IMR-90 (cell line): ENCODE measurements around the gene CHM. TPM values are rescaled to one million over a fixed set of nuclear protein-coding genes. Genes with fewer than 3 reads are reported as not detected.

Experiments
- ATAC-seq: fragments of 200-7000 bp; cut with Tn5 transposase; 2 replicates; pipeline ENCODE4 v1.9.1; 2020; ENCODE audit warnings: low read depth, mild to moderate bottlenecking, moderate library complexity
- BruUV-seq: library from RNA; stranded (reverse); fragments of 400-500 nt; replicated peaks from 2 replicates; lab custom pipeline; 2021; lab: Mats Ljungman, UMichigan
- CTCF ChIA-PET: fragments of 300-600 bp; formaldehyde crosslinking; extraction: SDS; loops from one replicate; lab custom pipeline; 2021; ENCODE audit warnings: antibody characterized with exemption; lab: Yijun Ruan, JAX
- POLR2A ChIA-PET: fragments of 300-600 bp; sonication (Branson Sonifier 250); formaldehyde crosslinking; loops from one replicate; lab custom pipeline; 2022; ENCODE audit warnings: antibody characterized with exemption; ENCODE audit not compliant: unreplicated experiment; lab: Charles Lee
- DNase-seq: peaks from one replicate; pipeline ENCODE4 v3.0.0; 2013
- H2AFZ ChIP-seq: replicated peaks from 2 replicates; pipeline ENCODE3; 2013; ENCODE audit warnings: low read length, mild to moderate bottlenecking; ENCODE audit not compliant: poor library complexity
- H2AK5ac ChIP-seq: 2 replicates; pipeline ENCODE4 v1.6.1; 2013; ENCODE audit warnings: low read depth, low read length, inconsistent platforms
- H2AK9ac ChIP-seq: replicated peaks from 2 replicates; pipeline ENCODE3; 2013; ENCODE audit warnings: mild to moderate bottlenecking, low read depth, low read length, moderate library complexity; ENCODE audit not compliant: poor library complexity
- H2BK120ac ChIP-seq: 2 replicates; pipeline ENCODE4 v1.6.1; 2013; ENCODE audit warnings: low read depth, low read length, inconsistent platforms
- H2BK15ac ChIP-seq: 3 replicates; pipeline ENCODE4 v1.6.1; 2013; ENCODE audit warnings: low read depth, low read length, inconsistent platforms
- H2BK20ac ChIP-seq: 2 replicates; pipeline ENCODE4 v1.6.1; 2013; ENCODE audit warnings: low read depth, mild to moderate bottlenecking, inconsistent platforms, low read length, moderate library complexity
- H2BK5ac ChIP-seq: 2 replicates; pipeline ENCODE4 v1.6.1; 2013; ENCODE audit warnings: mild to moderate bottlenecking, low read depth, low read length, inconsistent platforms; ENCODE audit not compliant: poor library complexity, severe bottlenecking
- H3K14ac ChIP-seq: replicated peaks from 2 replicates; pipeline ENCODE4 v1.6.1; 2013; ENCODE audit warnings: low read depth, low read length, inconsistent platforms
- H3K18ac ChIP-seq: 2 replicates; pipeline ENCODE4 v1.6.1; 2013; ENCODE audit warnings: low read depth, low read length, control low read depth
- H3K23ac ChIP-seq: 2 replicates; pipeline ENCODE4 v1.6.1; 2013; ENCODE audit warnings: low read depth, low read length, inconsistent platforms
- H3K27ac ChIP-seq: 2 replicates; pipeline ENCODE4 v1.5.1; 2013; ENCODE audit warnings: mild to moderate bottlenecking, control low read depth, low read length; ENCODE audit not compliant: insufficient read depth
- H3K27me3 ChIP-seq: 2 replicates; pipeline ENCODE4 v1.6.1; 2013; ENCODE audit warnings: low read length; ENCODE audit not compliant: control insufficient read depth, insufficient read depth
- H3K36me3 ChIP-seq: 2 replicates; pipeline ENCODE4 v1.6.1; 2013; ENCODE audit warnings: low read length, mixed read lengths; ENCODE audit not compliant: control insufficient read depth, insufficient read depth
- H3K4ac ChIP-seq: 2 replicates; pipeline ENCODE4 v1.6.1; 2013; ENCODE audit warnings: low read depth, low read length, inconsistent platforms
- H3K4me1 ChIP-seq: 2 replicates; pipeline ENCODE4 v1.6.1; 2013; ENCODE audit warnings: low read length, mixed read lengths; ENCODE audit not compliant: control insufficient read depth, insufficient read depth
- H3K4me2 ChIP-seq: 2 replicates; pipeline ENCODE4 v1.6.1; 2013; ENCODE audit warnings: low read depth, mild to moderate bottlenecking, control low read depth, low read length, moderate library complexity
- H3K4me3 ChIP-seq: 2 replicates; pipeline ENCODE4 v1.5.1; 2013; ENCODE audit warnings: low read depth, mild to moderate bottlenecking, control low read depth, low read length, moderate library complexity; ENCODE audit not compliant: insufficient read depth
- H3K56ac ChIP-seq: 2 replicates; pipeline ENCODE4 v1.6.1; 2013; ENCODE audit warnings: low read length, inconsistent platforms; ENCODE audit not compliant: insufficient read depth; ENCODE audit errors: extremely low read depth
- H3K79me1 ChIP-seq, 2 experiments: 2 replicates each; pipeline ENCODE4 v1.6.1; 2013; ENCODE audit warnings: low read length in 2 of 2, inconsistent platforms in 1 of 2, low read depth in 1 of 2
- H3K9ac ChIP-seq: 2 replicates; pipeline ENCODE4 v1.6.1; 2013; ENCODE audit warnings: low read depth, low read length, control low read depth
- H3K9me1 ChIP-seq: 2 replicates; pipeline ENCODE4 v1.6.1; 2013; ENCODE audit warnings: low read length, inconsistent platforms; ENCODE audit not compliant: insufficient read depth
- H3K9me3 ChIP-seq: 2 replicates; pipeline ENCODE4 v1.6.1; 2013; ENCODE audit warnings: low read length; ENCODE audit not compliant: control insufficient read depth, insufficient read depth
- H4K20me1 ChIP-seq: 2 replicates; pipeline ENCODE4 v1.6.1; 2013; ENCODE audit warnings: low read length, inconsistent platforms; ENCODE audit not compliant: insufficient read depth
- H4K5ac ChIP-seq: 2 replicates; pipeline ENCODE4 v1.6.1; 2013; ENCODE audit warnings: mild to moderate bottlenecking, low read depth, low read length, control low read depth
- H4K8ac ChIP-seq, 2 experiments: 2 replicates each; pipeline ENCODE4 v1.6.1; 2013; ENCODE audit warnings: low read depth in 2 of 2, low read length in 2 of 2, control low read depth in 1 of 2, inconsistent platforms in 1 of 2
- H4K91ac ChIP-seq: 2 replicates; pipeline ENCODE4 v1.6.1; 2013; ENCODE audit warnings: low read depth, low read length, inconsistent platforms; ENCODE audit not compliant: insufficient read depth
- BHLHE40 ChIP-seq: fragments of 150-350 bp; IDR thresholded peaks from 2 replicates; pipeline ENCODE4 v1.6.1; 2016; ENCODE audit warnings: mild to moderate bottlenecking, low read depth, low read length
- CEBPB ChIP-seq: IDR thresholded peaks from 2 replicates; pipeline ENCODE4 v1.6.1; 2012; ENCODE audit warnings: low read depth, low read length, improper control_type of control experiment
- CHD1 ChIP-seq: IDR thresholded peaks from 2 replicates; pipeline ENCODE4 v1.6.1; 2012; ENCODE audit warnings: low read depth, low read length, improper control_type of control experiment
- FOS ChIP-seq: fragments of 150-350 bp; IDR thresholded peaks from 2 replicates; pipeline ENCODE4 v1.6.1; 2016; ENCODE audit warnings: low read depth, low read length
- MAFK ChIP-seq: IDR thresholded peaks from 2 replicates; pipeline ENCODE4 v1.6.1; 2012; ENCODE audit warnings: low read depth, low read length, improper control_type of control experiment
- MAZ ChIP-seq: IDR thresholded peaks from 2 replicates; pipeline ENCODE4 v1.6.1; 2012; ENCODE audit warnings: low read depth, mild to moderate bottlenecking, low read length, improper control_type of control experiment, moderate library complexity, borderline replicate concordance
- MXI1 ChIP-seq: IDR thresholded peaks from 2 replicates; pipeline ENCODE4 v1.6.1; 2012; ENCODE audit warnings: low read depth, mild to moderate bottlenecking, low read length, moderate library complexity, borderline replicate concordance
- NFE2L2 ChIP-seq: fragments of 150-350 bp; IDR thresholded peaks from 2 replicates; pipeline ENCODE4 v1.6.1; 2016; ENCODE audit warnings: low read depth, mild to moderate bottlenecking, low read length
- POLR2A ChIP-seq: IDR thresholded peaks from 2 replicates; pipeline ENCODE4 v1.6.1; 2012; ENCODE audit warnings: mild to moderate bottlenecking, low read depth, low read length
- RAD21 ChIP-seq: IDR thresholded peaks from 2 replicates; pipeline ENCODE4 v1.6.1; 2012; ENCODE audit warnings: low read length, improper control_type of control experiment
- RCOR1 ChIP-seq: IDR thresholded peaks from 2 replicates; pipeline ENCODE4 v1.6.1; 2012; ENCODE audit warnings: mild to moderate bottlenecking, low read length, improper control_type of control experiment; ENCODE audit not compliant: insufficient replicate concordance
- RFX5 ChIP-seq: IDR thresholded peaks from 2 replicates; pipeline ENCODE4 v1.8.0; 2012; ENCODE audit warnings: low read depth, mild to moderate bottlenecking, low read length, moderate library complexity
- SMC3 ChIP-seq: fragments of 150-350 bp; IDR thresholded peaks from 2 replicates; pipeline ENCODE4 v1.6.1; 2016; ENCODE audit warnings: low read depth, mild to moderate bottlenecking, antibody characterized with exemption, low read length, moderate library complexity
- WGBS, 2 experiments: methylation state at CpG; one replicate each; pipeline versions ENCODE4 v1.1.5 to v1.1.7; 2013; ENCODE audit warnings: missing lambda C conversion rate in 2 of 2; ENCODE audit not compliant: insufficient read length in 1 of 2; ENCODE audit errors: extremely low coverage in 2 of 2; 5-methylcytosine and 5-hydroxymethylcytosine counted together
- dilution Hi-C: fragments of 300-500 bp; cut with HindIII; formaldehyde crosslinking; loops from one replicate; pipeline ENCODE4 v1.14.3; 2018; ENCODE audit warnings: low sequenced_read_pairs; ENCODE audit not compliant: unreplicated experiment
- in situ Hi-C: fragments of 300-500 bp; cut with MboI; formaldehyde crosslinking; loops from 3 replicates; pipeline ENCODE4 v1.14.3; 2019; ENCODE audit warnings: low sequenced_read_pairs, inconsistent platforms, mixed read lengths
- intact Hi-C: fragments of 100-400 bp; cut with micrococcal nuclease; formaldehyde crosslinking; loops from 2 replicates; pipeline ENCODE4 v1.10.0; 2022
- polyA plus RNA-seq, 3 experiments: library from polyadenylated mRNA; depleted of rRNA; stranded (reverse); fragments of >200 nt; gene quantifications; 2 replicates each; pipeline ENCODE4 v1.2.3, GENCODE V29; 2012; ENCODE audit warnings: low replicate concordance in 1 of 3
- total RNA-seq: library from RNA; depleted of rRNA; stranded (reverse); fragments of >200 nt; gene quantifications from 2 replicates; pipeline ENCODE4 v1.2.3, GENCODE V29; 2012
- TF ChIP-seq, protein P1 (sequence below): conservative IDR thresholded peaks from 2 replicates; pipeline ENCODE4 v1.5.1; 2012; ENCODE audit warnings: mild to moderate bottlenecking, low read depth, low read length, improper control_type of control experiment
- TF ChIP-seq, protein P2 (sequence below): fragments of 150-350 bp; IDR thresholded peaks from 2 replicates; pipeline ENCODE4 v1.6.1; 2017; ENCODE audit warnings: mild to moderate bottlenecking, antibody characterized with exemption, low read length, low read depth
- TF ChIP-seq, protein P3 (sequence below): fragments of 150-350 bp; IDR thresholded peaks from 2 replicates; pipeline ENCODE4 v1.6.1; 2016; ENCODE audit warnings: low read depth, mild to moderate bottlenecking, low read length, moderate library complexity, borderline replicate concordance

Gene CHM
- total and polyA plus RNA-seq, 2 of the 4 experiments (the other 2 are of a cell fraction): 11.9 to 21.7 TPM

DNA sequence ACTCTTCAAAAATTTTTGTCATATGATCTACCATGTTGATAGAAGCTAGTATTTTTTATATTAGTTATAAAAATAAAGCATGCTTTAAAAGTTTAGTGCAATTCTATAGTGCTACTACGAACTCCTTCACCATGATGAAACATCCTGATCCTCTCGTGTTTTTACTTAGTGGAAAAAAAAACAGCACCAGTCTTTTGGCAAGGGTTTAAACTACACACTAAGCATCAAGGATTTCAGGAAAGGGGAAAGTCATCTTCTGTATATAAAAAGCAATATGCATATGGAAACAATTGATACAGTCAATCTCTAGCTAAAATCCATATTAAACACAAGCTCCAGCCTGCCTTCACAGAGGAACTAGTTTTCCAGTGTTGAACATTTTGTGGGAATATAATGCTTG, 18.7 kb downstream of the CHM start:
- Histone ChIP-seq H2BK15ac (no peak overlapping the region), H2BK120ac (no peak overlapping the region), H3K9me3 (no peaks in the 10 kb centered on the region), H4K20me1 (0 out of 2 replicates have a peak, but pooled peaks cover 3% of the 10 kb centered on the region), H3K9ac (no peak overlapping the region), H3K14ac (no peak overlapping the region), H3K23ac (no peak overlapping the region), H3K4me1 (no peaks in the 10 kb centered on the region), H2BK5ac (no peak overlapping the region), H3K79me1 (peaks cover 0 to 7% of the 10 kb centered on the region in 2 experiments; a peak in 3 of 4 replicates), H3K18ac (no peak overlapping the region), H2BK20ac (no peak overlapping the region), H2AK9ac (no peak overlapping the region), H3K27ac (no peak overlapping the region), H4K8ac (no peak overlapping the region), H4K91ac (no peak overlapping the region), H3K56ac (no peak overlapping the region), H3K36me3 (peaks cover 4% of the 10 kb centered on the region; the same call in 1 of the 2 replicates), H3K4me2 (no peak overlapping the region), H3K27me3 (no peaks in the 10 kb centered on the region), H2AK5ac (no peak overlapping the region), H3K4me3 (no peak overlapping the region), H2AFZ (no peak overlapping the region), H4K5ac (no peak overlapping the region), H3K9me1 (no peaks in the 10 kb centered on the region), H3K4ac (no peak overlapping the region)
- DNase-seq (peak; percentile 47), ATAC-seq (no peak)
- dilution Hi-C loops (no loop called here), in situ Hi-C loops (no loop called here), intact Hi-C loops (no loop called here)
- no peak for TF ChIP-seq POLR2A
- TF ChIP-seq SMC3: no peak
- TF ChIP-seq NFE2L2: no peak
- no peak for TF ChIP-seq FOS
- no peak for TF ChIP-seq RAD21
- no peak for TF ChIP-seq MAFK
- TF ChIP-seq RCOR1: no peak
- no peak for TF ChIP-seq BHLHE40
- no peak for TF ChIP-seq CEBPB
- TF ChIP-seq MXI1: no peak
- TF ChIP-seq CHD1: no peak
- TF ChIP-seq, protein P1, sequence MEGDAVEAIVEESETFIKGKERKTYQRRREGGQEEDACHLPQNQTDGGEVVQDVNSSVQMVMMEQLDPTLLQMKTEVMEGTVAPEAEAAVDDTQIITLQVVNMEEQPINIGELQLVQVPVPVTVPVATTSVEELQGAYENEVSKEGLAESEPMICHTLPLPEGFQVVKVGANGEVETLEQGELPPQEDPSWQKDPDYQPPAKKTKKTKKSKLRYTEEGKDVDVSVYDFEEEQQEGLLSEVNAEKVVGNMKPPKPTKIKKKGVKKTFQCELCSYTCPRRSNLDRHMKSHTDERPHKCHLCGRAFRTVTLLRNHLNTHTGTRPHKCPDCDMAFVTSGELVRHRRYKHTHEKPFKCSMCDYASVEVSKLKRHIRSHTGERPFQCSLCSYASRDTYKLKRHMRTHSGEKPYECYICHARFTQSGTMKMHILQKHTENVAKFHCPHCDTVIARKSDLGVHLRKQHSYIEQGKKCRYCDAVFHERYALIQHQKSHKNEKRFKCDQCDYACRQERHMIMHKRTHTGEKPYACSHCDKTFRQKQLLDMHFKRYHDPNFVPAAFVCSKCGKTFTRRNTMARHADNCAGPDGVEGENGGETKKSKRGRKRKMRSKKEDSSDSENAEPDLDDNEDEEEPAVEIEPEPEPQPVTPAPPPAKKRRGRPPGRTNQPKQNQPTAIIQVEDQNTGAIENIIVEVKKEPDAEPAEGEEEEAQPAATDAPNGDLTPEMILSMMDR: no peak
- TF ChIP-seq, protein P2, sequence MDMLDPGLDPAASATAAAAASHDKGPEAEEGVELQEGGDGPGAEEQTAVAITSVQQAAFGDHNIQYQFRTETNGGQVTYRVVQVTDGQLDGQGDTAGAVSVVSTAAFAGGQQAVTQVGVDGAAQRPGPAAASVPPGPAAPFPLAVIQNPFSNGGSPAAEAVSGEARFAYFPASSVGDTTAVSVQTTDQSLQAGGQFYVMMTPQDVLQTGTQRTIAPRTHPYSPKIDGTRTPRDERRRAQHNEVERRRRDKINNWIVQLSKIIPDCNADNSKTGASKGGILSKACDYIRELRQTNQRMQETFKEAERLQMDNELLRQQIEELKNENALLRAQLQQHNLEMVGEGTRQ: no peak
- no peak for TF ChIP-seq MAZ
- TF ChIP-seq RFX5: no peak
- TF ChIP-seq, protein P3, sequence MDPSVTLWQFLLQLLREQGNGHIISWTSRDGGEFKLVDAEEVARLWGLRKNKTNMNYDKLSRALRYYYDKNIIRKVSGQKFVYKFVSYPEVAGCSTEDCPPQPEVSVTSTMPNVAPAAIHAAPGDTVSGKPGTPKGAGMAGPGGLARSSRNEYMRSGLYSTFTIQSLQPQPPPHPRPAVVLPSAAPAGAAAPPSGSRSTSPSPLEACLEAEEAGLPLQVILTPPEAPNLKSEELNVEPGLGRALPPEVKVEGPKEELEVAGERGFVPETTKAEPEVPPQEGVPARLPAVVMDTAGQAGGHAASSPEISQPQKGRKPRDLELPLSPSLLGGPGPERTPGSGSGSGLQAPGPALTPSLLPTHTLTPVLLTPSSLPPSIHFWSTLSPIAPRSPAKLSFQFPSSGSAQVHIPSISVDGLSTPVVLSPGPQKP: no peak
- no TSS peak for BruUV-seq
- POLR2A ChIA-PET: no interaction called here
- WGBS, 2 experiments: no CpG with 5 or more reads among the region's 2 CpGs
- CTCF ChIA-PET: no interaction called here
